NCI-H2196 treated with DMSO at 0.1 percent for 48 hours (cell line): Measurements from ENCODE around the gene MRNIP.

ENCODE experiments used
- DNase-seq: peaks from one replicate; lab custom pipeline; 2025; ENCODE audit not compliant: unreplicated experiment; lab: John Stamatoyannopoulos, UW

MRNIP gene

DNA sequence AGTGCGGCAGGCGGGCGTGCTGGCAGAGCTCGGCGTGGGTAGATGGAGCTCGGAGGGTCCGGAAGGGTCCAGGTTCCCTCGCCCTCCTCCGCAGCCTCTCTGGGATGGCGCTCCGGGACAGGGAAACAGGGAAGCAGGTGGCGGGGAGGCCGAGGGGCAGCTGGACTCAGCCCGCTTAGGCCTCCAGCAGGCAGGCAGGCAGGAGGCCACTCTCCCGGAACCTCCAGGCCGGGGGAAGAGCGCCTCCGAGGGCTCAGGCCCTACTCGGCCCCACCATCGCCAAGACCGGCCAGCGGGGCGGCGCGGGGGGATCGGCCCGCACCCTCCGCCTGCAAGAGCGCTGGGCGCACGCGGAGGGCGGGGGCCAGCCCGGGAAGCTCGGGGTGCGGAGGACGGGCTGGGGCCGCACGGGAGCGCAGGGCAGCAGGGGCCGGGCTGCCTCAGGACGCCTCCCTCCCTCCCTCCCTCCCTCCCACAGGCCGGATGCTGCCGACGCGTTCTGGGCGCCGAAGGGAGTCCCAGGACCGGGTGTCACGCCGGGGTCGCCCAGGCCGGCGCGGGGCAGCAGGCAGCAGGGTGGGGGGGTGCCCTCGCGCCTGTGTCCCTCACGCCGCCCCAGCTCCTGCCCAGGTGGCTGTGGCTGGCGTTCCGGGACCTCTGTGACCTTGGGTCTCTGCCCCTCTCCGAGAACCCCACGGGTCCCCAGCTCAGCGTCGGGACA lies 52.9 kb downstream of the MRNIP start:
- no peak for DNase-seq

DNA sequence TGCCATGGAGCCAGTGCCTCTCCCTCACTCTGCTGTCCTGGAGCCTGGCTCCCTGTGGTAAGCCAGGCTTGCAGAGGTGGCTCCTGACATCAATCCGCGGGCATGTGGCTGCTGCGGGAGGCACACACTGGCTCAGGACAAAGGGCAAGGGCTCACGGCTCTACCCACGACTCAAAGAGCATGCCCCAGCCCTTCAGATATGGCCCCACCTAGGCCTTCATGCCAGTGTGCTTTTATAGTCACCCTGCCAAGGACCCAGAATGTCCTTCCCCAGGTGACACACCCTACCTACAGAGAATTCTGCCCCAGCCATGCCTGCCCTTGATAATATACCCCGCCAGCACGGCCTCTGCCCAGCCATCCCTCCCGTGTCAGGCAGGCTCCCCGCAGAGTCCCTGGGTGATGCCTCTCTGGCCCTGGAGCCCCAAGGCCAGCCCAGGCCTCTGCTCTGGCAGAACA lies 53.5 kb downstream of the MRNIP start:
- DNase-seq = no peak

DNA sequence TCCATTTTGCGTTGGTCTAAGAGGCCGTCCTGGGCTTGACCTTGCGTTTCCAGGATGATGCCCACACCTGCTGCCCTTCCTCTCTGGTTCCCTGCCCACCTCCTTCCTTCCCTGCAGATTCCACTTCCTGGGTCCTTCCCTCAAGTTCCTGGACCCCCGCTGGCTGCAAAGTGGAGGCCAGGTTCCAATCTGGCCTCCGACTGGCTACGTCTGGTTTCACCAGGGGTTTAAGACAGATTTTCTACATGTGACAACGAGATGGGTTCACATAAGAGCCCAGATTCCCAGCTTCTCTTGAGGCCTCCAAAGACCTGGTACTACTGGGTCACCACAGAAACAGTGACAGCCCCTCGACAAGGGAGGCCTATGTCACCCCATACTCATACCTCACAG lies 54.1 kb downstream of the MRNIP start:
- no peak for DNase-seq

DNA sequence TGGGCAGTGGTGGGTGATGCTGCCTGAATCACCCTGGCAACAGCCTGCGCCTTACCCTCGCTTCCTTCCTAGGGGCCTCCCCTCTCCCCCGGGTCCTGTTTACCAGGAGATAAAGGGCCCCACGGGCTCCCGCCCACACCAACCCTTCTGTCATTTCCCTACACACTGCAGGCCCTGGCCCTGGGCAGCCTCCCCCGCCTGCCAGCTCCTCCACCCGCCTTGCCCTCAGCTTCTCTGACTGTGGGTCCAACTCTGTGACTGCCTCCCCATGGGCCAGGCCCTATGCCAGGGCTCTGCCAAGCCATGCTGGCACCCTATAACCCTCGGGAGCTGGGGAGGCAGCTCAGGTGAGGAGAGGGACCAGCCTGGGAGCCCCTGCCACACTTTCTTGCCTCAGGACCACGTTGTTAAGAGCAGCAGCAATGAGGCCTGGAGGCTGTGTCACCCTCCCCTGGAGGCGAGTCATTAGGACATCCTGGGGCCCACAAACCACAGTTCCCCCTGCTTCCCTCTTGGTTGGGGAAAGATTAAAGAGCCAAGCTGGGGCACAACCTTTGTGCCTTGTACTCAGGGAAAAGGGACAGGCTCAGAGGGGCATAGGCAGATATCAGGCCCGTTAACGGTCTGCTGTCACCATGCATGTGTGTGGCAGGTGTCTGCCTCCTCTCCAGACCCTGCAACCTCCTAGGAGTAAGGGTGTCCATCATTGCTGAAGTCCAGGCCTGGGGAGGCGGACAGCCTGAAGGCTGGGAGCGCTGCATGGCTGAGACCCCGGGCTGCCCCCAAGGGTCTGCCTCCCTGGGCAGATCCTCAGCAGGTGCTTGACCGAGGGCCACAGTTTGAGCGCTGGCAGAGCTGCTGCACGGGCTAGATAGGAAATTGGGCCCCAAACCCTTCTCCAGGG lies 54.7 kb downstream of the MRNIP start:
- DNase-seq = peak; percentile 48

DNA sequence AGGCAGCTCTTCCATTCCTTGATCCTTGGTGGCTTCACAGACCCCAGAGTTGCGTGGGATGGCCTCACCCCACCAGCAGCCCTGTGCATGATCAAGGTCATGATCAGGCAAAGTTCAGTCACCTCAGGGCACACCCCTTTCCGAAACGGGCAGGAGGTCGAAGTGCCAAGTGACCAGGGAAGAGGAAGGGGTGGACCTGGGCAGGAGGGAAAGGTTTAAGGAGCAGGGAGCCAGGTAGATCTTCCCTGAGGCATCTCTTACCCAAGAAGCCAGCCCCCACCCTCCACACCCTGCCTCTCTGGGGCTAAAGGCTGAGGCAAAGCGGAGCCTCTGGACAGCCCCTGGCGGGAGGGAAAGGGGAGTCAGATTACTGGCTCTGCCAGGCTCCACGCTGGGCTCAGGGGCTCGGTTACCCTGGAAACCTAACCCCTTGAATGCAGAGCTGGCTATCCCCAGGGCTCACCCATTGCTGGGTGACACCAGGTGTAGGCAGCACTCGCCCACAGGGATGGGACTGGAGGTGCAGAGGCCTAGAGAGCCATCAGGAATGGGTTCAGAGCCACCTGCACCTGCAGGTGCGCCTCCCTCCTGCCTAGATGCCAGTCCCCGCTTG lies 55.6 kb downstream of the MRNIP start:
- peak; percentile 76 for DNase-seq

DNA sequence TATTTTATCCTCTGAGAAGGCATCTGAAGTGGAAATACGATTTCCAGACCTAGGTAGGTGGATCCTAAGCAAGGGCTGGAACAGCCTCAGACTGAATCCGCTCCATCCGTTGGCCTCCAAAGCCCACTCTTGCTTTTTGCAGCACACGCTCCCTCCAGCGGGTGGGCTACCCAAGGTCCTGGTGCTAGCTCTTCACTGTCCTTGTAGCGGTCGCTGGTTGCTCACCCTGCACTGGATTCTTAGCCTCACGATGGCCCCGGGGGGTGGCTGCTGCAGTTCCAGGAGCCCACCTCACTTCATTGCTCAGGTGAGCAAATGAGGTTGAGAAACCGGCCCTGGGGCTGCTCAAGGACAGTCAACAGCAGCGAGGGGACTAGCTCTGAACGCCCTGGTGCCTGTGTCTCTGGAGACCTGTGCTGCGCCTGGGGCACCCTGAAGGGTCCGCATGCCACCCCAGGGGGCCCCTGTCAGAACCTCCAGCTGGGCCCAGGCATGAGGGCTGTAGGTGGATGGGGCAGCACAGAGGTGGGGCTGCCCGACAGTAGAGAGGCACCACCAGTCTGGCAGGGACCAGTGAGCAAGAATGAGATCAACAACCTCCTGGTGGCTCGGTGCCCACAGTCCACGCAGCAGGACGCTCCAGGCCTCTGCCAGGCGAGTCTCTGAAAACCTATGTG lies 56.3 kb downstream of the MRNIP start:
- no peak for DNase-seq

DNA sequence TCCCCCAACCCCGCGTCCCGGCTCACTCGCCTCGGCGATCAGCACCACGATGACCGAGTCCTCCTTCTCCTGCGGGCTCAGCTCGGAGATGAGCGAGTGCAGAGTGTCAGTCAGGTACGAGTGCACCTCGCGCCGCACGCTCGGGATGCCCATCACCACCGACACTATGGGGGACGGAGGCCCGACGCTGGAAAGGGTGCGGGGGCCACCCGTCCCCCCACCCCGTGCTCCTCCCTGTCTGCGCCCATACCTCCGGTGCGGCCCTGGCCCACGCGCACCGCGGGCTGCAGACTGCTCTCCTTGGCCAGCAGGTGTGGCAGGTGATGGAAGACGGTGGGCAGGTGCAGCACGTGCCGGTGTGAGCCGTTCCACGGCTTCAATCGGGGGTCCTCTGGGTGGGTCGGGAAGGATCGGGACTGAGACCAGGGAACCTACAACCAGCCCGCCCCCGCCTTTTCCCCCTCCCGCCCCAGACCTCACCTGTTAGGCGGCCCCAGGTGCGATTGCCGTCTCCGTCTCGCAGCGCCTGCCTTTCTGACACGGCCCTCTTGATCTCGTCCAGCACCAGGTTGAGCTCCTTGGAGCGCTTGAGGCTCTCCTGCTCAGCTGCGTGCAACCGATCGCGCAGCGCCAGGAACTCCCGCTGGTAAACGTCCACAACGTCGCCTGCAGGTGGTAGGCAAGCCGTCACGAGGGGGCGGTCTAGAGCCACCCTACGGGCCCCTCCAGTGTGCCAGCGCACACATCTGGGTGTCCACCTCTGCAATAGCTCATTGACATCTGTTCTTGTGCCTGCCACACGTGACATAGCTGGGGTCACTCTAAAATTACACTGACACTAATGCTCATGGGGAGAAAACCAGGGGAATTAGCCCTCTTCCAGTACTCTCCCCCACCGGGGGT lies 57.1 kb downstream of the MRNIP start:
- no peak for DNase-seq

DNA sequence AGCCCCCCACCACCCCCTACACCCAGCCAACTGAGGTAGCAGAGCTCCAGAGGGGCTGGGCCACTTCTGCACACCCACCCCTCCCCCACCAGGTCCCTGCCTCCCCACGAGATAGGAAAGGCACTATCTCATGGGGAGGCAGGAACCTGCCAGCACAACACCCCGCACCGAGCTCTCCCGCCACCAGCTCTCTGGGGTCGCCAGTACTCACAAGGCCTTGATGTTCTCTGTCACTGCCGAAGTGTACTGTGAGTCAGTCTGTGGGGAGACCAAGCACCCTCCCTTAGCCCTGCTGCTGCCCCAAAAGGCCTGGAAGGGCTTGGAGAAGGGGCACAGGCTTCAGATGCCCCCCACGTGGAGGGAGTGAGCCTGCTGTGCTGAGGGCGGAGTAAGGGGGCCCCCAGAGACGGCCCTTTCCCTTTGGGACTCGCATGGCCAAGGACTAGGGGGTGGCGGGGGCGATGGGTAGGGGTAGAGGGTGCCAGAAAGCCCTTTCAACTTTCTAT lies 57.9 kb downstream of the MRNIP start:
- DNase-seq = no peak

DNA sequence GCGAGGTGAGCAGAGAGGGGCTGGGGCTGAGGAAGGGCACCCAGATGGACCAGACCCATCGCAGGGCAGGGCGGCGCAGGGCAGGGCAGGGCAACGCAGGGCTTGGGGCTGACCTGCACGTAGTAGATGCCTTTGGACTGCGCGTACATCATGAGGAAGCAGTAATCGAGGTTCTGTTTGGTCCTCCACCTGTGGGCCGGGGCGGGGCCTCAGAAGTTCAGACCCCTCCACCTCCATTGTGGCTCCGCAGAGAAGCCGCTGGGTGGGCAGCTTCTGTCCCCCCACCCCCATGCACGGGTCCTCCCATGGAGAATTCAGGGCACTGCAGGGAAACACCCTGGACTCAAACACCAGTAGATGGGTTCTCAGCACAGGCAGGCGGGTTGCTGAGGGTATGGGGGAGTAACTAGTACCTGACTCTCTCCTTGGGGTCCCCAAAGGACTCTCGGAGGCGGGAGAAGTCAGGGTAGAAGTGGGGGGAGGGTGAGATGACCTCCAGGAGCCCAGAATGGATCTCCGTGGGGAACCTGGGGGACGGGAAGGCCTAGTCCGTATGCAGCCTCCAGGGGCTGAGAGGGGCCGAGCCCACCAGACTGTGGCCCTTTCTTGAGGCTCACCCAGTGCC lies 58.4 kb downstream of the MRNIP start:
- no peak for DNase-seq

DNA sequence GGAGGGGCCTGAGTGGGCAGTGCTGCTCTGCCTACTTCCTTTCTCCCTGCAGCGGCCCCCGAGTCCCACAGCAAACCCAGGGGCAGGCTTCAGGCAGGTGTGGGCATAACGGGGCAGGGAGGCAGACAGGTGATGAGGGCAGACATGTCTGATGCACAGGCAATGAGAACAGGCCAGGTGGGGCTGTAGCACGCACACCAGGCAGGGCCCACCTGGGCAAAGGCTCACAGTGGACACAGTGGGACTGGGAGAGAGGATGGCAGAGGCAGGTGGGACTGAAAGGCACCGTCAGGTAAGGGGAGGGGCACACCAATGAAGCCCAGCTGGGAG lies 59.0 kb downstream of the MRNIP start:
- DNase-seq = no peak

DNA sequence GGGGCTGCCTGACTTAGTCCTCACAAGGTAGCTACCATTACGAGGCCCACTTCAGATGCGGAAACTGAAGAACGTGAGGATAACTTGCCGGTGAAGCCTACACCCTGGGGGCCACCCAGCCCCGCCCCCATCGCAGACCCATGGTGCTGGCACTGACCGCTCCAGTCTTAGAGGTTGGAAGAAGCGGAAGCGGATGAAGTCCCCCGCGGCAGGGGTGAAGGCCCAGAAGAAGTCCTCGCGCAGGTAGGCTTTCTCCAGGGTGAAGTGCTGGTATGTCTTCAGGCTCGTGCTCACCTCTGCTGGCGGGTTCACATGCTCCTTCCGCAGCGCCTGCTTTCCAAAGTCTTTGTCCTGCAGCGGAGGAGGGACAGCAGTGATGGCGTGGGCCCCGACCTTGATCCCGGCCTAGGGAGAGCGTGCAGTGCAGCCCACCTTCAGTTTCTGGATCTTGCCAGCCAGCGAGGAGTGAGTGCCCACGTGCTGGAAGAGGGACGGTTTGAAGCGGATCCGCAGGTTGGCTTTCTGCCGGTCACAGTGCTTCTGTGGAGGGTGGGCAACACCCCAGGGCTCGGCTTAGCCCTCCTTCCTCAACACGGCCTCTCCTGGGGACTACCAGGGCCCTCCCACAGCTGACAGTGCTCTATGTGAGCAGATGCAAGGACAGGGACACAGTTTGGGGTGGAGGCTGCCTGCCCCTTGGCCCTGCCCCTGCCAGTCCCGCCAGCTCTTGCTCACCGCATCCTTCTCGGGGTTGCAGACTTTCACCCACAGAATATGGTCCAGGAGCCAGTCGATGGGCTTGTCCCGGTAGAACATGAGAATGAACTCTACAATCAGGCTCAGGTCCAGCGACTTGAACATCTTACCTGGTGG lies 59.6 kb downstream of the MRNIP start:
- no peak for DNase-seq

DNA sequence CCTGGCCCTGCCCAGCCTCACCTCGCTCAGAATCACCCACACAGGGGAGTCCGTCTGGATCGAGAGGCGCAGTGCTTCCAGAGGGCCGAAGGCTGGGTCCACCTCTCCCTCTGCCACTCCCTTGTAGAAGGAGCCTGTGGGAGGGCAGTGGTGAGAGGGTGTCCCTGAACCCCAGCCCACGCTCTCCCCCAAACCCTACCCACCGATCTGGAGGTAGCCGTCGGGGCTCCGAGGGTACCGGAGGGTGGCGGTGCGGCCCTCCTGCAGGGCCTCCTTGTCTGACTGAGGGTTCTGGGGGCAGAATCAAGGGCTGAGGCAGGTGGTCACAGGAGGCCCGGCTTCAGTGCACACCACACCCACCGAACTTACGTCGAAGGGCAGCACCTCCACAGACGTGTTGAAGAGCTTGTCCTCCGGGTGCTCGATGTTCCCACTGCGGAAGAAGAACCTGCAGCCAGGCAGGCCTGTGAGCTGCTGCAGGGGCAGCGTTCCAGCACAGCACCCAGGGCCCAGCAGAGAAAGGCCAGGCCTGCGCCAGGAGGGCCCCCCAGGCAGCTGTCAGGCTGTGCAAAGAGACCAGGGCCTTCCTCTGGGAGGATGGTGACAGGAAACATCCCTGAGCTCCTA lies 60.4 kb downstream of the MRNIP start:
- DNase-seq = no peak

DNA sequence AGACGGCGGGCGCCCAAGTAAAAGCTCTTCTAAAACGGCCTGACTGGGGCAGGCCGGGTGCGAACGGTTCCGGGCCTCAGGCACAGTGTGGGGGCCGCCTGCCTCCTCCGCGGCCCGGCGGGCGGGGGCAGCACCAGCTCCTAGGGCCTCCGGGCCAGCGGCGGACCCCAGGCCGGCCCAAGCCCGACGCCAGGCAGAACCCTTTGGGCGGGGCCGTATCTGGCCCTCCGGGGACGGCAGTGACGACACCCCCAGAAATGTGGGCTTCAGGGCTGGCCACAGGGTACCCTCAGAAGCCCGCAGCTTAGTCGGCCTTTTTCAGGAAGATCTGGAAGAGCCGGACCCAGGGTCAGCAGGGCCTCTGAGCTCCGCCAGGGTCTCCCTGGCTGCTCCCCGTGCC lies 60.9 kb downstream of the MRNIP start:
- no peak for DNase-seq

DNA sequence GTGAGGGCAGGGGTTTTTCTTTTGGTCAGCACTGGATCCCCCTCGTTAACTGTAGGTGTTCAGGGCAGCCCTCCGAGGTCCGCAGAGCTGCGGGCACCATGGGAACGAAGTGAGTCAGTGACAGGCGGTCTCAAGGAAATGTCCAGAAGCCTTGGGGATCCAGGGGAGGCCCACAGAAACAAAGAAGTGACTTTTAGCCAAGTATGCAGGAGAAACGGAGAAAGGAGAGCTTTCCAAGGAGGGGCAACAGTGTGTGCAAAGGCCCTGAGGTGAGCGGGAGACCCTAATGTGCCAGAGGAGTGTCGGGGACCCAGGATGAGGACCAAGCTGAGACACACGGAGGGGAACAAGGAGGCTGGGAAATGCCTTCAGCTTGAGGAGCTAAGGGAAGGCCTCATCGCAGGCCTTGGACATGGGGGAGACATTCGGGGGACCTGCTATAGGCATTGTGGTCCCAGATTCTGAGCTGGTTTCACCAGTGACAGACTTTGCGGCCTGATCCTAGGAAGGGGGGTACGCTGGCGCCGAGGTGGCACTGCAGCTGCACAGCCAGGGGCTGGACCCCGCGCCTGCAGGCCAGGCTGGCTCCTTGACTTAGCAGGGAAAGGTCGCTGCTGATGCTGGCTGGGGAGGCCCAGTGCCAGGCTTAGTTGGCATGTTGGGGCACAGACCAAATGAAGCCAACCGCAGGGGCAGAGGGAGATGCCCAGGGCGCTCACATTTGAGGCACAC lies 61.6 kb downstream of the MRNIP start:
- DNase-seq = no peak

DNA sequence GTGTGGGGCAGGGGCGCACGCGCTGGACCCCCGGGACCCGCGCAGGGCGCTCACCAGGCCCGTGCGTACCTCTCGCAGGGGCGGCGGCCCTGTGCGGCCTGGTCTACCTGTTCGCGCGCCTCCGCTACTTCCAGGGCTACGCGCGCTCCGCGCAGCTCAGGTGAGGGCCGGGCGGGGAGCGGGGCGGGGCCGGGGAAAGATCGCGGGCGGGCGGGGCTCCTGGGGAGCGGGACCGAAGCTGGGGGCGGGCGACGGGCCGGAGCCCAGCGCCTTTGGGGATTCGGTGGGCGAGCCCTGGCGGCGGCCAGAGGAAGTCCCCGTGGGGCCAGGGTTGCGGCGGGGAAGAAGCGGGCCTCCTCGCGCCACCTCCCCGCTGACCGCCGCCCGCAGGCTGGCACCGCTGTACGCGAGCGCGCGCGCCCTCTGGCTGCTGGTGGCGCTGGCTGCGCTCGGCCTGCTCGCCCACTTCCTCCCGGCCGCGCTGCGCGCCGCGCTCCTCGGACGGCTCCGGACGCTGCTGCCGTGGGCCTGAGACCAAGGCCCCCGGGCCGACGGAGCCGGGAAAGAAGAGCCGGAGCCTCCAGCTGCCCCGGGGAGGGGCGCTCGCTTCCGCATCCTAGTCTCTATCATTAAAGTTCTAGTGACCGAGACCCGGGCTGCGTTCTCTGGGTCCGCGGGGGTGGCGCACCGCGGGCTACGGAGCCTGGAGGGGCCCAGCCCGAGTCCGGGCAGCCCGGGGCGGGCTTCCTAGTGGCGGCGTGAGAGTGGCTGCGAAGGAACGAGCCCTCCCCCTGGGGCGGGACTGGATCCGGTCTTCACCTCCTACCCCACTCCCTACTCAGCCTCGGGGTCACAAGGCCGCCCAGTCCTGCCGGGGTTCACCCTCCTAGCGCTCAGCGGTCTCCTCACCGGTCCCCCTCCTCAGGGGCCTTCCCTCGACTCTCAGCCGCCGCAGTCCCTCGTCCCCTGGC lies 62.5 kb downstream of the MRNIP start:
- peak; percentile 70 for DNase-seq

DNA sequence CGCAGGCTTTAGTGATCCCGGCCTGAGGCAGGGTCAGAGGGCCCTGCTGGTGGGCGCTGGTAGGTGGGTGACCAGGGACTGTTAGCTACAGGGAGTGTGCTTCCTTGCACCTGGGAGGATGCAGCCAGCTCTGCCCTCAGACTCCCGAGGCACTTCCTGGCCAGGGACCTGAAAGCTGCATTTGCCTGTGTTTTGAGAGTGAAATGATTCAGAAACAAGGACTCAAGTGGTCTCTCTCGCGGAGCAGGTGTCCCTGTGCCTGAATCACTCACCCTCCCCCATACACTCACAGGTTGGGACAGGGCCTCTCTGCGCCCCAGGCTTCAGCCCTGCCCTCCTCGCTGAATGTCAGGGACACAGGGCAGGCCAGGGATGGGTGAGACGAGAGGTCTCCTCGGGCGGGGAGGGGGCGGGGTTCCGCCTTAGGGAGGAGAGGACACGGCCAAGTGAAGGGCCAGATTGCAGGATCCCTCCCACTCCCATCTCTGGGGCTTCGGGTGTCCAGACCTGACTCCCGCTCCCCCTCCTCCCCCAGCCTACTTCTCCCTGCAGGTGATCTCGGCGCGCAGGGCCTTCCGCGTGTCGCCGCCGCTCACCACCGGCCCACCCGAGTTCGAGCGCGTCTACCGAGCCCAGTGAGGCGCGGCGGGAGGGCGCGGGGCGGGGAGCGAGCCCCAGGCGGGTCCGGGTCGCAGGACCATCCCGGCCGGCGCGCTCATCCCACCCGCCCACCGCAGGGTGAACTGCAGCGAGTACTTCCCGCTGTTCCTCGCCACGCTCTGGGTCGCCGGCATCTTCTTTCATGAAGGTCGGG lies 63.4 kb downstream of the MRNIP start:
- DNase-seq = peak; percentile 25
